NB4 (cell line): Measurements from ENCODE around the gene KNTC1.

Source experiments
- DNase-seq: peaks from one replicate; pipeline ENCODE4 v3.0.0; 2010; ENCODE audit warnings: low read depth
- H3K4me3 ChIP-seq: one replicate; pipeline ENCODE4 v1.5.1; 2011; ENCODE audit warnings: mild to moderate bottlenecking, low read depth, low read length, moderate library complexity
- CTCF ChIP-seq: IDR thresholded peaks from one replicate; pipeline ENCODE4 v1.5.1; 2012; ENCODE audit warnings: low read depth, low read length
- MAX ChIP-seq: IDR thresholded peaks from 2 replicates; pipeline ENCODE4 v1.6.1; 2011; ENCODE audit warnings: low read depth, low read length
- MYC ChIP-seq: IDR thresholded peaks from 2 replicates; pipeline ENCODE4 v1.6.1; 2011; ENCODE audit warnings: low read depth, low read length
- POLR2A ChIP-seq: IDR thresholded peaks from 2 replicates; pipeline ENCODE4 v1.6.1; 2011; ENCODE audit warnings: mild to moderate bottlenecking; ENCODE audit not compliant: insufficient read length; ENCODE audit errors: extremely low read depth

KNTC1 gene

GRCh38 chr12:122500685-122501488 is 26.2 kb upstream of the KNTC1 start, which contains the start of gene ZCCHC8:
TSS of gene ZCCHC8 (minus strand) at chr12:122500932. CDS start at chr12:122500840, 92 bp downstream.
- peak; percentile 100 for DNase-seq
- peak within 1 kb of the TSS; percentile 95 for H3K4me3 ChIP-seq
- TF ChIP-seq CTCF (peak; percentile 36), MAX (peak; percentile 82), POLR2A (peak; percentile 79), MYC (peak; percentile 80; the same call in 1 of the 2 replicates)

- peak overlapping the region; percentile 64 for H3K4me3 ChIP-seq
- TF ChIP-seq POLR2A (no peak), MYC (0 out of 2 replicates have a peak, but pooled peaks have one; percentile 26), MAX (peak; percentile 37; the same call in 1 of the 2 replicates), CTCF (no peak)
Observed at GRCh38 chr12:122501489-122501989, 25.5 kb upstream of the KNTC1 start.

GRCh38 chr12:122503147-122503751 is 23.8 kb upstream of the KNTC1 start:
- peak; percentile 34 for DNase-seq
- H3K4me3 ChIP-seq = no peak overlapping the region
- TF ChIP-seq MYC (no peak), MAX (no peak), CTCF (no peak), POLR2A (no peak)

More at GRCh38 chr12:122501489-122501989, 25.5 kb upstream of the KNTC1 start:
- DNase-seq = no peak

GRCh38 chr12:122503783-122504590 is 23.1 kb upstream of the KNTC1 start:
- DNase-seq = no peak
- no peak overlapping the region for H3K4me3 ChIP-seq
- TF ChIP-seq POLR2A (no peak), MAX (no peak), CTCF (no peak), MYC (no peak)

- DNase-seq = peak; percentile 44
- H3K4me3 ChIP-seq = no peak overlapping the region
- TF ChIP-seq POLR2A (no peak), CTCF (no peak), MYC (no peak), MAX (no peak)
Observed at GRCh38 chr12:122505419-122506051, 21.5 kb upstream of the KNTC1 start.
